Stimulated activated effector memory CD8-positive, alpha-beta T cell treated with anti-CD3 and anti-CD28 coated beads, Interleukin-12 subunit alpha, Interleukin-12 subunit beta, amount 100 ng/mL, for 72 hours (primary cell): ENCODE results near the gene TSEN15.

ENCODE experiments used
- ATAC-seq: fragments of 150-1000 bp; cut with Tn5 transposase; 2 replicates; pipeline ENCODE4 v1.10.0; 2021
- DNase-seq, 2 donors: peaks; one replicate each; pipeline ENCODE4 v3.0.0; 2021 to 2022; ENCODE audit warnings: low spot score in 2 of 2
- H3K27ac Mint-ChIP-seq: one replicate; pipeline ENCODE4 v1.8.0; 2022; ENCODE audit warnings: mild to moderate bottlenecking, mixed read lengths
- H3K36me3 Mint-ChIP-seq: one replicate; pipeline ENCODE4 v1.8.0; 2022; ENCODE audit warnings: mild to moderate bottlenecking, mixed read lengths
- H3K4me1 Mint-ChIP-seq: one replicate; pipeline ENCODE4 v1.8.0; 2022; ENCODE audit warnings: mixed read lengths
- H3K4me3 Mint-ChIP-seq: one replicate; pipeline ENCODE4 v1.8.0; 2022; ENCODE audit warnings: mild to moderate bottlenecking, mixed read lengths
- H3K9me3 Mint-ChIP-seq: one replicate; pipeline ENCODE4 v1.8.0; 2022; ENCODE audit warnings: mixed read lengths

Gene TSEN15

GRCh38 chr1:184051485-184052193, at the start of gene TSEN15:
Gene TSEN15, plus strand, starts transcription at chr1:184051730. Its CDS starts 26 bp downstream, at chr1:184051756.
- Mint-ChIP-seq H3K27ac (peak within 1 kb of the TSS; percentile 96), H3K4me3 (peak within 1 kb of the TSS; percentile 93), H3K4me1 (peaks cover 32% of the 10 kb centered on the region), H3K36me3 (peaks cover 22% of the 10 kb centered on the region), H3K9me3 (no peaks in the 10 kb centered on the region)
- ATAC-seq = peak; percentile 99
- peak; percentile 65 to 87 for DNase-seq

GRCh38 chr1:184002071-184002470, 49.5 kb upstream of the TSEN15 start:
- ATAC-seq (no peak), DNase-seq (no peak)
- Mint-ChIP-seq H3K27ac (no peak overlapping the region), H3K9me3 (no peaks in the 10 kb centered on the region), H3K4me1 (peaks cover 11% of the 10 kb centered on the region), H3K36me3 (no peaks in the 10 kb centered on the region), H3K4me3 (no peak overlapping the region)

- Mint-ChIP-seq H3K4me3 (no peak overlapping the region), H3K9me3 (no peaks in the 10 kb centered on the region), H3K27ac (no peak overlapping the region), H3K4me1 (peaks cover 11% of the 10 kb centered on the region), H3K36me3 (no peaks in the 10 kb centered on the region)
- DNase-seq = no peak
- ATAC-seq = no peak
Observed at GRCh38 chr1:184004935-184005334, 46.6 kb upstream of the TSEN15 start.

GRCh38 chr1:184005506-184005905, 46.0 kb upstream of the TSEN15 start:
- Mint-ChIP-seq H3K27ac (no peak overlapping the region), H3K36me3 (no peaks in the 10 kb centered on the region), H3K4me3 (no peak overlapping the region), H3K9me3 (no peaks in the 10 kb centered on the region), H3K4me1 (peaks cover 11% of the 10 kb centered on the region)
- DNase-seq (no peak), ATAC-seq (no peak)

GRCh38 chr1:184010788-184011187, 40.7 kb upstream of the TSEN15 start:
- H3K36me3 Mint-ChIP-seq = no peaks in the 10 kb centered on the region
- no peak overlapping the region for H3K27ac Mint-ChIP-seq
- no peak overlapping the region for H3K4me3 Mint-ChIP-seq
- no peaks in the 10 kb centered on the region for H3K9me3 Mint-ChIP-seq
- no peaks in the 10 kb centered on the region for H3K4me1 Mint-ChIP-seq
- ATAC-seq = no peak
- no peak for DNase-seq

GRCh38 chr1:184012187-184012586, 39.3 kb upstream of the TSEN15 start:
- H3K9me3 Mint-ChIP-seq = no peaks in the 10 kb centered on the region
- H3K4me3 Mint-ChIP-seq = no peak overlapping the region
- ATAC-seq (no peak), DNase-seq (no peak)
- no peaks in the 10 kb centered on the region for H3K4me1 Mint-ChIP-seq
- no peaks in the 10 kb centered on the region for H3K36me3 Mint-ChIP-seq
- no peak overlapping the region for H3K27ac Mint-ChIP-seq

- ATAC-seq (no peak), DNase-seq (no peak)
- no peaks in the 10 kb centered on the region for H3K36me3 Mint-ChIP-seq
- no peak overlapping the region for H3K27ac Mint-ChIP-seq
- no peaks in the 10 kb centered on the region for H3K4me1 Mint-ChIP-seq
- no peaks in the 10 kb centered on the region for H3K9me3 Mint-ChIP-seq
- no peak overlapping the region for H3K4me3 Mint-ChIP-seq
Observed at GRCh38 chr1:184014271-184014670, 37.3 kb upstream of the TSEN15 start.

- Mint-ChIP-seq H3K4me3 (no peak overlapping the region), H3K27ac (no peak overlapping the region), H3K9me3 (no peaks in the 10 kb centered on the region), H3K4me1 (no peaks in the 10 kb centered on the region), H3K36me3 (no peaks in the 10 kb centered on the region)
- ATAC-seq = no peak
- no peak for DNase-seq
Observed at GRCh38 chr1:184016169-184016568, 35.4 kb upstream of the TSEN15 start.

- Mint-ChIP-seq H3K36me3 (no peaks in the 10 kb centered on the region), H3K27ac (no peak overlapping the region), H3K9me3 (no peaks in the 10 kb centered on the region), H3K4me1 (no peaks in the 10 kb centered on the region), H3K4me3 (no peak overlapping the region)
- ATAC-seq (no peak), DNase-seq (no peak)
Observed at GRCh38 chr1:184017306-184017705, 34.2 kb upstream of the TSEN15 start.

GRCh38 chr1:184018622-184019021, 32.9 kb upstream of the TSEN15 start:
- Mint-ChIP-seq H3K9me3 (no peaks in the 10 kb centered on the region), H3K4me1 (no peaks in the 10 kb centered on the region), H3K4me3 (no peak overlapping the region), H3K27ac (no peak overlapping the region), H3K36me3 (no peaks in the 10 kb centered on the region)
- no peak for ATAC-seq
- DNase-seq = no peak

GRCh38 chr1:184019069-184019468, 32.5 kb upstream of the TSEN15 start:
- Mint-ChIP-seq H3K4me3 (no peak overlapping the region), H3K36me3 (no peaks in the 10 kb centered on the region), H3K27ac (no peak overlapping the region), H3K4me1 (no peaks in the 10 kb centered on the region), H3K9me3 (no peaks in the 10 kb centered on the region)
- no peak for ATAC-seq
- DNase-seq = no peak

GRCh38 chr1:184019506-184019905, 32.0 kb upstream of the TSEN15 start:
- Mint-ChIP-seq H3K4me1 (no peaks in the 10 kb centered on the region), H3K36me3 (no peaks in the 10 kb centered on the region), H3K27ac (no peak overlapping the region), H3K4me3 (no peak overlapping the region), H3K9me3 (no peaks in the 10 kb centered on the region)
- no peak for DNase-seq
- ATAC-seq = no peak

GRCh38 chr1:184020328-184020727, 31.2 kb upstream of the TSEN15 start:
- Mint-ChIP-seq H3K4me3 (no peak overlapping the region), H3K4me1 (no peaks in the 10 kb centered on the region), H3K36me3 (no peaks in the 10 kb centered on the region), H3K9me3 (no peaks in the 10 kb centered on the region), H3K27ac (no peak overlapping the region)
- no peak for ATAC-seq
- no peak for DNase-seq

- DNase-seq (no peak), ATAC-seq (no peak)
- no peaks in the 10 kb centered on the region for H3K36me3 Mint-ChIP-seq
- no peak overlapping the region for H3K27ac Mint-ChIP-seq
- no peaks in the 10 kb centered on the region for H3K4me1 Mint-ChIP-seq
- no peaks in the 10 kb centered on the region for H3K9me3 Mint-ChIP-seq
- no peak overlapping the region for H3K4me3 Mint-ChIP-seq
Observed at GRCh38 chr1:184020855-184021254, 30.7 kb upstream of the TSEN15 start.

GRCh38 chr1:184021728-184022127, 29.8 kb upstream of the TSEN15 start:
- Mint-ChIP-seq H3K36me3 (no peaks in the 10 kb centered on the region), H3K27ac (no peak overlapping the region), H3K4me3 (no peak overlapping the region), H3K9me3 (no peaks in the 10 kb centered on the region), H3K4me1 (no peaks in the 10 kb centered on the region)
- ATAC-seq (no peak), DNase-seq (no peak)

- H3K4me1 Mint-ChIP-seq = no peaks in the 10 kb centered on the region
- no peak overlapping the region for H3K4me3 Mint-ChIP-seq
- ATAC-seq (no peak), DNase-seq (no peak)
- no peaks in the 10 kb centered on the region for H3K9me3 Mint-ChIP-seq
- no peaks in the 10 kb centered on the region for H3K36me3 Mint-ChIP-seq
- H3K27ac Mint-ChIP-seq = no peak overlapping the region
Observed at GRCh38 chr1:184022668-184023067, 28.9 kb upstream of the TSEN15 start.

- no peaks in the 10 kb centered on the region for H3K4me1 Mint-ChIP-seq
- ATAC-seq (no peak), DNase-seq (no peak)
- H3K9me3 Mint-ChIP-seq = no peaks in the 10 kb centered on the region
- H3K4me3 Mint-ChIP-seq = no peak overlapping the region
- H3K27ac Mint-ChIP-seq = no peak overlapping the region
- H3K36me3 Mint-ChIP-seq = no peaks in the 10 kb centered on the region
Observed at GRCh38 chr1:184023171-184023570, 28.4 kb upstream of the TSEN15 start.
